Measurements from ENCODE around the gene GSK3A.
A peak's percentile ranks its signal among the peaks of the same experiment; 100 is the strongest.

The GSK3A gene

GRCh38 chr19:42201489-42202289, 40.7 kb downstream of the GSK3A start:
- Histone ChIP-seq H2BK5ac (ENCODE audit: low read length) (peak overlapping the region; percentile 66), H3K23ac (ENCODE audit: low read depth, low read length, poor library complexity) (no peak overlapping the region), H2BK15ac (ENCODE audit: low read length) (no peak overlapping the region), H3K4ac (ENCODE audit: low read length) (no peak overlapping the region), H2BK120ac (ENCODE audit: low read depth, low read length) (no peak overlapping the region), H3K18ac (ENCODE audit: low read length) (no peak overlapping the region), H3K9ac (ENCODE audit: low read depth, low read length, poor library complexity) (no peak overlapping the region), H3K27ac (replicated peaks; ENCODE audit: low read length) (no peak overlapping the region), H3K27me3 (ENCODE audit: control insufficient read depth in 3 of 3, insufficient read depth in 3 of 3, low read depth in 1 of 3, low read length in 3 of 3) (no peaks in the 10 kb centered on the region), H3K79me1 (ENCODE audit: low read depth, low read length) (peaks cover 8% of the 10 kb centered on the region), H4K8ac (ENCODE audit: low read depth, low read length) (no peak overlapping the region), H2AK5ac (ENCODE audit: low read depth, low read length) (no peak overlapping the region), H3K4me3 (ENCODE audit: low read length in 2 of 2) (no peak overlapping the region), H3K36me3 (replicated peaks in 1 of 2; ENCODE audit: control insufficient read depth in 2 of 2, insufficient read depth in 2 of 2, low read length in 2 of 2) (peaks cover 71 to 78% of the 10 kb centered on the region in 2 donors), H3K4me2 (ENCODE audit: insufficient read depth, low read length, poor library complexity, severe bottlenecking) (no peak overlapping the region), H3K14ac (ENCODE audit: low read length) (no peak overlapping the region), H2AFZ (ENCODE audit: low read length) (no peak overlapping the region), H3K4me1 (ENCODE audit: control insufficient read depth in 2 of 2, insufficient read depth in 1 of 2, low read depth in 1 of 2, low read length in 2 of 2) (no peaks in the 10 kb centered on the region), H4K91ac (ENCODE audit: low read depth, low read length, poor library complexity) (no peak overlapping the region), H3K9me3 (replicated peaks in 1 of 2; ENCODE audit: control insufficient read depth in 2 of 2, insufficient read depth in 1 of 2, low read depth in 1 of 2, low read length in 2 of 2) (no peaks in the 10 kb centered on the region), H2BK12ac (ENCODE audit: low read length) (no peak overlapping the region)
- DNase-seq (ENCODE audit: low spot score) = no peak
- WGBS, 2 donors (ENCODE audit: extremely low coverage in 2 of 2, insufficient read length in 2 of 2, insufficient replicate concordance in 1 of 2) = no CpG with 5 or more reads among the region's 6 CpGs

GRCh38 chr19:42200116-42200715, 42.2 kb downstream of the GSK3A start:
- peaks cover 65 to 71% of the 10 kb centered on the region in 2 donors for H3K36me3 ChIP-seq (replicated peaks in 1 of 2; ENCODE audit: control insufficient read depth in 2 of 2, insufficient read depth in 2 of 2, low read length in 2 of 2)
- H2BK120ac ChIP-seq (ENCODE audit: low read depth, low read length) = no peak overlapping the region
- no peak overlapping the region for H4K8ac ChIP-seq (ENCODE audit: low read depth, low read length)
- H4K91ac ChIP-seq (ENCODE audit: low read depth, low read length, poor library complexity) = no peak overlapping the region
- peaks cover 9% of the 10 kb centered on the region for H3K79me1 ChIP-seq (ENCODE audit: low read depth, low read length)
- no peak overlapping the region for H3K4ac ChIP-seq (ENCODE audit: low read length)
- no peaks in the 10 kb centered on the region for H3K9me3 ChIP-seq (replicated peaks in 1 of 2; ENCODE audit: control insufficient read depth in 2 of 2, insufficient read depth in 1 of 2, low read depth in 1 of 2, low read length in 2 of 2)
- H3K18ac ChIP-seq (ENCODE audit: low read length) = no peak overlapping the region
- H3K23ac ChIP-seq (ENCODE audit: low read depth, low read length, poor library complexity) = no peak overlapping the region
- H2BK15ac ChIP-seq (ENCODE audit: low read length) = no peak overlapping the region
- H3K4me1 ChIP-seq (ENCODE audit: control insufficient read depth in 2 of 2, insufficient read depth in 1 of 2, low read depth in 1 of 2, low read length in 2 of 2) = no peaks in the 10 kb centered on the region
- no peak overlapping the region for H2BK5ac ChIP-seq (ENCODE audit: low read length)
- H3K4me3 ChIP-seq (ENCODE audit: low read length in 2 of 2) = no peak overlapping the region
- WGBS, 2 donors (ENCODE audit: extremely low coverage in 2 of 2, insufficient read length in 2 of 2, insufficient replicate concordance in 1 of 2) = no CpG with 5 or more reads among the region's 5 CpGs
- H3K14ac ChIP-seq (ENCODE audit: low read length) = no peak overlapping the region
- no peaks in the 10 kb centered on the region for H3K27me3 ChIP-seq (ENCODE audit: control insufficient read depth in 3 of 3, insufficient read depth in 3 of 3, low read depth in 1 of 3, low read length in 3 of 3)
- H2AK5ac ChIP-seq (ENCODE audit: low read depth, low read length) = no peak overlapping the region
- no peak overlapping the region for H2BK12ac ChIP-seq (ENCODE audit: low read length)
- no peak overlapping the region for H2AFZ ChIP-seq (ENCODE audit: low read length)
- H3K27ac ChIP-seq (replicated peaks; ENCODE audit: low read length) = no peak overlapping the region
- H3K4me2 ChIP-seq (ENCODE audit: insufficient read depth, low read length, poor library complexity, severe bottlenecking) = no peak overlapping the region
- no peak overlapping the region for H3K9ac ChIP-seq (ENCODE audit: low read depth, low read length, poor library complexity)
- no peak for DNase-seq (ENCODE audit: low spot score)

- no peak overlapping the region for H4K8ac ChIP-seq (ENCODE audit: low read depth, low read length)
- no peak overlapping the region for H3K9ac ChIP-seq (ENCODE audit: low read depth, low read length, poor library complexity)
- H3K9me3 ChIP-seq (replicated peaks in 1 of 2; ENCODE audit: control insufficient read depth in 2 of 2, insufficient read depth in 1 of 2, low read depth in 1 of 2, low read length in 2 of 2) = no peaks in the 10 kb centered on the region
- no peak overlapping the region for H2BK120ac ChIP-seq (ENCODE audit: low read depth, low read length)
- no peak overlapping the region for H2BK5ac ChIP-seq (ENCODE audit: low read length)
- no peak for DNase-seq (ENCODE audit: low spot score)
- H2AK5ac ChIP-seq (ENCODE audit: low read depth, low read length) = no peak overlapping the region
- peaks cover 62 to 66% of the 10 kb centered on the region in 2 donors for H3K36me3 ChIP-seq (replicated peaks in 1 of 2; ENCODE audit: control insufficient read depth in 2 of 2, insufficient read depth in 2 of 2, low read length in 2 of 2)
- no peaks in the 10 kb centered on the region for H3K27me3 ChIP-seq (ENCODE audit: control insufficient read depth in 3 of 3, insufficient read depth in 3 of 3, low read depth in 1 of 3, low read length in 3 of 3)
- no peak overlapping the region for H3K27ac ChIP-seq (replicated peaks; ENCODE audit: low read length)
- H3K79me1 ChIP-seq (ENCODE audit: low read depth, low read length) = peaks cover 9% of the 10 kb centered on the region
- no peak overlapping the region for H2AFZ ChIP-seq (ENCODE audit: low read length)
- no peak overlapping the region for H3K18ac ChIP-seq (ENCODE audit: low read length)
- WGBS, 2 donors (ENCODE audit: extremely low coverage in 2 of 2, insufficient read length in 2 of 2, insufficient replicate concordance in 1 of 2) = no CpG with 5 or more reads among the region's 32 CpGs
- H3K4ac ChIP-seq (ENCODE audit: low read length) = no peak overlapping the region
- no peak overlapping the region for H3K4me2 ChIP-seq (ENCODE audit: insufficient read depth, low read length, poor library complexity, severe bottlenecking)
- peak overlapping the region; percentile 31 for H3K23ac ChIP-seq (ENCODE audit: low read depth, low read length, poor library complexity)
- no peak overlapping the region for H3K14ac ChIP-seq (ENCODE audit: low read length)
- H3K4me1 ChIP-seq (ENCODE audit: control insufficient read depth in 2 of 2, insufficient read depth in 1 of 2, low read depth in 1 of 2, low read length in 2 of 2) = no peaks in the 10 kb centered on the region
- H3K4me3 ChIP-seq (ENCODE audit: low read length in 2 of 2) = no peak overlapping the region
- H4K91ac ChIP-seq (ENCODE audit: low read depth, low read length, poor library complexity) = no peak overlapping the region
- no peak overlapping the region for H2BK12ac ChIP-seq (ENCODE audit: low read length)
- no peak overlapping the region for H2BK15ac ChIP-seq (ENCODE audit: low read length)
These were observed 42.8 kb downstream of the GSK3A start for GRCh38 chr19:42199440-42200115.

All from neuronal stem cell (in vitro differentiated cells).